HT-29 (cell line): ENCODE results near the gene FAM180B. TPM values are rescaled to one million over a fixed set of nuclear protein-coding genes. Genes with fewer than 3 reads are reported as not detected.
A peak's percentile ranks its signal among the peaks of the same experiment; 100 is the strongest.

Experiments used
- small RNA-seq: library from RNA; depleted of rRNA; stranded (forward); fragments of <200 nt; gene quantifications from one replicate; pipeline ENCODE3, GENCODE V24; 2014
- total RNA-seq: library from RNA; depleted of rRNA; stranded (reverse); fragments of >200 nt; shearing (Covaris generic); gene quantifications from 2 replicates; pipeline ENCODE4 v1.2.3, GENCODE V29; 2014; rRNA removed

Gene FAM180B
- total RNA-seq, 1 experiment from 2014 or later: not detected

Small RNAs within 50 kb of the gene (small RNA-seq; reads per million reads assigned to genes)
- gene RN7SL652P (not detected), gene RNU5E-10P (0.86 reads per million, percentile 25 among the genes with 10 or more reads in this experiment)

Other genes with a start within 250 kb of the FAM180B start
- 0.05 TPM in 1 of 2 replicates, not detected in the other for gene MYBPC3, start 234.0 kb upstream of the FAM180B start, total RNA-seq
- not detected in 2 replicates for gene SPI1, start 208.1 kb upstream of the FAM180B start, total RNA-seq
- 56.0 and 67.0 TPM in 2 replicates for gene SLC39A13, start 178.1 kb upstream of the FAM180B start, total RNA-seq
- 206 and 222 TPM in 2 replicates for gene PSMC3, start 160.2 kb upstream of the FAM180B start, total RNA-seq
- not detected in 2 replicates for gene RAPSN, start 137.5 kb upstream of the FAM180B start, total RNA-seq
- 104 and 123 TPM in 2 replicates for gene CELF1, start 33.5 kb upstream of the FAM180B start, total RNA-seq
- 193 and 201 TPM in 2 replicates for gene PTPMT1, start 21.1 kb upstream of the FAM180B start, total RNA-seq
- 26.5 and 29.5 TPM in 2 replicates for gene KBTBD4, start 7.7 kb upstream of the FAM180B start, total RNA-seq
- 144 and 149 TPM in 2 replicates for gene NDUFS3, start 7.6 kb upstream of the FAM180B start, total RNA-seq
- gene C1QTNF4, start 7.7 kb downstream of the FAM180B start, total RNA-seq: not detected in 2 replicates
- 103 and 109 TPM in 2 replicates for gene MTCH2, start 55.9 kb downstream of the FAM180B start, total RNA-seq
- gene AGBL2, start 128.7 kb downstream of the FAM180B start, total RNA-seq: 1.5 and 4.9 TPM in 2 replicates
- 34.5 and 36.9 TPM in 2 replicates for gene FNBP4, start 180.7 kb downstream of the FAM180B start, total RNA-seq